Transverse colon (tissue), 3 donors: ENCODE results near the gene DTX1.

ENCODE experiments used
- CTCF ChIP-seq, 5 experiments: fragments of 200-600 bp in 3 of 5; fragments of 450-650 bp in 2 of 5; sonication (generic) in 3 of 5; IDR thresholded peaks; 1 replicate in 2 of 5; 2 replicates in 3 of 5; pipeline ENCODE4 v1.5.1; 2016 to 2017; ENCODE audit warnings: antibody characterized with exemption in 5 of 5, inconsistent platforms in 3 of 5, mild to moderate bottlenecking in 2 of 5, moderate library complexity in 1 of 5
- POLR2A ChIP-seq: fragments of 450-650 bp; IDR thresholded peaks from one replicate; pipeline ENCODE4 v1.6.1; 2016; ENCODE audit warnings: antibody characterized with exemption, mild to moderate bottlenecking, moderate library complexity

- TF ChIP-seq CTCF (IDR thresholded peaks at IDR 0.05) = peak; percentile 82 to 90 (median 83)
- no peak for TF ChIP-seq POLR2A
These were observed 7.8 kb upstream of the DTX1 start for GRCh38 chr12:113048716-113049127.
